Endothelial cell (in vitro differentiated cells): ENCODE data around the gene TYW1. TPM values are rescaled to one million over a fixed set of nuclear protein-coding genes. Genes with fewer than 3 reads are reported as not detected.
"Not testable (repeated sequence)": the region's sequence is repeated elsewhere in the genome, so short reads cannot be mapped to it uniquely, and the experiment has no call there.

ENCODE experiments used
- DNase-seq: peaks from one replicate; pipeline ENCODE4 v3.0.0; 2021; ENCODE audit warnings: low spot score
- H3K27ac Mint-ChIP-seq: one replicate; pipeline ENCODE4 v1.8.0; 2021; ENCODE audit warnings: mixed read lengths, inconsistent platforms; ENCODE audit not compliant: unreplicated experiment
- H3K27me3 Mint-ChIP-seq: one replicate; pipeline ENCODE4 v1.8.0; 2021; ENCODE audit warnings: mild to moderate bottlenecking, moderate library complexity, mixed read lengths, inconsistent platforms; ENCODE audit not compliant: unreplicated experiment
- H3K36me3 Mint-ChIP-seq: one replicate; pipeline ENCODE4 v1.8.0; 2021; ENCODE audit warnings: mild to moderate bottlenecking, low read depth, mixed read lengths, inconsistent platforms; ENCODE audit not compliant: unreplicated experiment
- H3K4me1 Mint-ChIP-seq: one replicate; pipeline ENCODE4 v1.8.0; 2021; ENCODE audit warnings: mild to moderate bottlenecking, mixed read lengths, inconsistent platforms; ENCODE audit not compliant: unreplicated experiment
- H3K4me3 Mint-ChIP-seq: one replicate; pipeline ENCODE4 v1.8.0; 2021; ENCODE audit warnings: mild to moderate bottlenecking, mixed read lengths, inconsistent platforms; ENCODE audit not compliant: unreplicated experiment
- H3K9me3 Mint-ChIP-seq: one replicate; pipeline ENCODE4 v1.8.0; 2021; ENCODE audit warnings: mixed read lengths, inconsistent platforms; ENCODE audit not compliant: unreplicated experiment
- total RNA-seq: library from RNA; stranded (reverse); fragmentation: NEBNext Ultra II Directional; extraction: Animal tissue kit (Norgen Biotek cat#: 25700); gene quantifications from one replicate; pipeline ENCODE4 v1.2.1, GENCODE V29; 2021; ENCODE audit not compliant: unreplicated experiment
- TF ChIP-seq, protein P1 (sequence below): fragments of 200-600 bp; sonication (generic); IDR thresholded peaks from one replicate; pipeline ENCODE4 v1.5.0; 2021; ENCODE audit warnings: antibody characterized with exemption; ENCODE audit not compliant: unreplicated experiment

Gene TYW1
- total RNA-seq, 1 donor from 2014 or later, result 12.8 TPM

DNA sequence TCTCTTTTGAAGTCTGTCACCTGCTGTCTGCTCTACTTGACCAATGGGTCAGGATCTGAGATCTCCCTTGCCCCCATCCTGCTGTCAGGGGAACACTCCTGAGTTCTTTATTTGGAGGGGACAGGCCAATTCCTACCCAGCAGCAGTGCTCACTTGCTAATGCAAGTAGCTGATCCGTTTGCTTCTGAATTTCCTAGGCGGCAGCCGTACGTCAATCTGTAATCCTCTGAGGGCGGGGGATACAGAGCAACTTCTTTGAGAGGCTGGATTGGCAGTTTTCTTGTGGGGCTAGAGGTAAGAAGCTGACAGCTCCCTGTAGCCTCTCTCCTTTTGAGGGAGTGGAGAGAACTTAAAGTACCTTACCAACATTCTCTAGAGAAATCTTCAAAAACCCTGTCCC, 36.6 kb downstream of the TYW1 start:
- H3K36me3 Mint-ChIP-seq, result peaks cover 23% of the 10 kb centered on the region
- H3K9me3 Mint-ChIP-seq, result no peaks in the 10 kb centered on the region
- no peaks in the 10 kb centered on the region for H3K27me3 Mint-ChIP-seq
- H3K4me3 Mint-ChIP-seq, result no peak overlapping the region
- no peaks in the 10 kb centered on the region for H3K4me1 Mint-ChIP-seq
- TF ChIP-seq, protein P1, sequence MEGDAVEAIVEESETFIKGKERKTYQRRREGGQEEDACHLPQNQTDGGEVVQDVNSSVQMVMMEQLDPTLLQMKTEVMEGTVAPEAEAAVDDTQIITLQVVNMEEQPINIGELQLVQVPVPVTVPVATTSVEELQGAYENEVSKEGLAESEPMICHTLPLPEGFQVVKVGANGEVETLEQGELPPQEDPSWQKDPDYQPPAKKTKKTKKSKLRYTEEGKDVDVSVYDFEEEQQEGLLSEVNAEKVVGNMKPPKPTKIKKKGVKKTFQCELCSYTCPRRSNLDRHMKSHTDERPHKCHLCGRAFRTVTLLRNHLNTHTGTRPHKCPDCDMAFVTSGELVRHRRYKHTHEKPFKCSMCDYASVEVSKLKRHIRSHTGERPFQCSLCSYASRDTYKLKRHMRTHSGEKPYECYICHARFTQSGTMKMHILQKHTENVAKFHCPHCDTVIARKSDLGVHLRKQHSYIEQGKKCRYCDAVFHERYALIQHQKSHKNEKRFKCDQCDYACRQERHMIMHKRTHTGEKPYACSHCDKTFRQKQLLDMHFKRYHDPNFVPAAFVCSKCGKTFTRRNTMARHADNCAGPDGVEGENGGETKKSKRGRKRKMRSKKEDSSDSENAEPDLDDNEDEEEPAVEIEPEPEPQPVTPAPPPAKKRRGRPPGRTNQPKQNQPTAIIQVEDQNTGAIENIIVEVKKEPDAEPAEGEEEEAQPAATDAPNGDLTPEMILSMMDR, result no peak
- DNase-seq, result no peak
- no peak overlapping the region for H3K27ac Mint-ChIP-seq

DNA sequence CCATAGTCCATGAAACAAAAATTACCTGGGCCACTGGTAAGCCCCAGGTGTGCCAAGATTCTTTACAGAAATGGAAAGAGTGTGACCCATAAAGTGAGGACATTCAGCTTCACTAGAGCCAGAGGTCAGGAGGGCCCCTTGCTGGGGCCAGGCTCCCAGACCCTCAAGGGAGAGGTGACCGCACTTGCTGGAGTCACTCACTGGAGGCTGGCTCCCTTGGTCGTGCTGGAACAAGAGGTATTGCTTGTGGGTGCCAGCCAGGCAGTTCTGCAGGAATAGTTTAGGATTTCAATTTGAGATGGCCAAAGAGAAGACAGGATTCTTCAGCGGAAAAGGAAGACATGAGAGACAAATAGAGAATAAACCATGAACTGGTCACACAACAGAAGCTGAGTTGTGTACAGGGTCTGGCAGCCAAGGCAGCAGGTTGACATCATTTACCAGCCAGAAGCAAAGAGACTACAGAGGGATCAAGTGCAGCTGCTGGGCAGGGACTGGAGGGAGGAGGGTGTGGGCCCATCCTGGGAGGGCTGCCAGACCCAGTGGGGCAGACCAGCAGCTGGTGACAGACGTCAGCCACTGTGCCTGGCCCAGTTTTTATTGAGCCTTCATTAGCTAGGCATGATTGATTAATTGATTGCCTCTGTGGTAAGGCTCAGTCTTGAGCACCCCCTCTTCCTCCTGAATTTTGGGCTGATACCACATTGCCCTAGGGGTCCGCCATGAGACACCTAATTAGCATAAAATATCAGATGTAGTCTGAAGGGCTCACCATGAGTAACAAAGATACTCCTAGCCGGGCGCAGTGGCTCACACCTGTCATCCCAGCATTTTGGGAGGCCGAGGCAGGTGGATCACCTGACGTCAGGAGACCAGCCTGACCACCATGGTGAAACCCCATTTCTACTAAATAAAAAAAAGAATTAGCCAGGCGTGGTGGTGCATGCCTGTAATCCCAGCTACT, 40.1 kb downstream of the TYW1 start:
- H3K4me3 Mint-ChIP-seq, H3K27ac Mint-ChIP-seq, DNase-seq, H3K4me1 Mint-ChIP-seq, H3K27me3 Mint-ChIP-seq, H3K36me3 Mint-ChIP-seq, H3K9me3 Mint-ChIP-seq: not testable (repeated sequence)

DNA sequence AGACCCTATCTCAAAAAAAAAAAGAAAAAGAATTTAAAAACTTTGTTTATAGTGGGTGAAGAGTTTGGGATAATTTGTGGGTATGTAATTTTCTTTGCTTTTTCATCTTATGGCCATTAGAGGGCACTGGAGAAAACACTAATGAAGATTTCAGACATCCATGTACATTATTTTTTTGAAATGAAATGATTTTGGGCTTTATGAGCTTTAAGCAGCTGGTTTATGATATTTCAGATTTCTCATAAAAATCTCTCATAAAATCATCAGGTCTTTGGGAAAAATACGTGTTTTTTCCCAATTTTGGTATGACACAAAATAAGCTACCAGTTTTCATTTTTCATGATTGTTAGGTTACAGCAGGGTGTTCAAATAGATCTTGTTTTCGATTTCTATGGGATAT, 44.2 kb downstream of the TYW1 start:
- H3K27ac Mint-ChIP-seq, result peak overlapping the region; percentile 73
- H3K4me1 Mint-ChIP-seq, DNase-seq, H3K9me3 Mint-ChIP-seq, H3K27me3 Mint-ChIP-seq, H3K36me3 Mint-ChIP-seq, H3K4me3 Mint-ChIP-seq: not testable (repeated sequence)
- TF ChIP-seq, protein P1, result peak; percentile 46

DNA sequence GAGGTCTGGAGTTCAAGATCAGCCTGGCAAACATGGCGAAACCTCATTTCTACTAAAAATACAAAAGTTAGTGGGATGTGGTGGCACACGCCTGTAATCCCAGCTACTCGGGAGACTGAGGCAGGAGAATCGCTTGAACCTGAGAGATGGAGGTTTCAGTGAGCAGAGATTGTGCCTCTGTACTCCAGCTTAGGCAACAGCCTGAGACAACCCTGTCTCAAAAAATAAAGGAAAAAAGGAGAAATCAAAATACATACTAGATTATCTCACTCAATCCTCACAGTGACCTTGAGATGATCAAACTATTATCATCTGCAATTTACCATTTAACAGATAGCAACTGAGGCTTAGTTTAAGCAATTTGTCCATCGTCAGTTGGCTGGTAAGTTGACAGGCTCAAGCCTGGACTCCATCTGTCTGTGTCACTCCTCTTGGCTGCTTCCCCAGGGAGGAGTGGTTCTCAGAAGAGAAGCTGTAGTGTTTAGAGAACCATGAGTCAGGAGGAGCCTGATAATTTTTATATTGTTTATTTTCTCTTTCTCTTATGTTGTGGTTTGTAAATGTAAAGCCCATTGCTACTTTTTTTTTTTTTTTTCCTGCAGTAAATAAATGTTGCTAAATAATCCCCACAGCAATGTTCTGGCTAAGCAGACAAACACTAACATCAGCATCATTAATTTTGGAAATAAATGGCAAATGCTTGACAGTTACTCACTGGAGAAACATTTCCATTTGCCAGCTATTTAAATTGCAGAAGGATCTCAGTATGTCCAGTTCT, 46.3 kb downstream of the TYW1 start:
- not testable (repeated sequence) for H3K27me3 Mint-ChIP-seq, H3K27ac Mint-ChIP-seq, H3K9me3 Mint-ChIP-seq, H3K4me3 Mint-ChIP-seq, H3K4me1 Mint-ChIP-seq, DNase-seq
- peaks cover 10% of the 10 kb centered on the region for H3K36me3 Mint-ChIP-seq

DNA sequence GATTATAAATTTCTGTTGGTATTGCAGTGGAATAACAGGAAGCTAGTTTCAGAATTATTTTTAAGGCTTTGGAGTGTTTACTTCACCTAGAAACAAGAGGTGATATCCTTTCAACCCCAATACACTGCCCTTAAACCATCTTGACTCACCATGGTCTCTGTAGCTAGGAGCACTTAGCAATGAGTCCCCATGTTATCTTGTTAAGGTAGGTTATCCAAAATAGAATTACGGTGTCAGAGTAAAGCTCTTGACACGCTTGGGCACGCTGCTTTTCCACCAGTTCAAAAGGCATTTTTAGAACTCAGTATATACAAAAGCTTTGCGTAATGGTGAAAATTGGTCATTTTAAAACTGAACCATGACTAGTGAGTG, 46.9 kb downstream of the TYW1 start:
- not testable (repeated sequence) for H3K9me3 Mint-ChIP-seq, H3K4me3 Mint-ChIP-seq

DNA sequence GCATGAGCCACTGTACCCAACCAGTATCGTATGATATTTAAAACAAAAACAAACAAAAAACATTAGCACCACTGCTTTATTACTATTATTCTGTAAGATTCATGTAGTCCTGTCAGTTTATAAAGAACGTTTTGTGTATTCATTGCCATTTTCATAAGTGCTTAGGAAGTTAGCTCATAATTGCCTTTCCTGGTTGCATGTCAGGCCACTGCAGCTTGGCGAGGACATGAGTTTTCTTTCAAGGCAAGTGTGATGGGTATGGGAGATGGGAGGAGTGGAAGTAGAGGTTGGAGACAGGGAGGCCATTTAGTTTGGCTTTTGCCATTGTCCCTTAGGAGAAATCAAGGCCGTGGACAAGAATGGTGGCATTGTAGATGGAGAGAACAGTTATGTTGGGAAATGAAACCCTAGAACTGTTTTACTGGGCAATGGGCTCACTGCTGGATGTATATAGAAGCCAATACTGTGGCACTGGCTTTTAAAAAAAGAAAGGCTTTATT, 48.9 kb downstream of the TYW1 start:
- Mint-ChIP-seq H3K9me3 (no peaks in the 10 kb centered on the region), H3K4me3 (no peak overlapping the region), H3K36me3 (peaks cover 10% of the 10 kb centered on the region), H3K27ac (no peak overlapping the region), H3K4me1 (no peaks in the 10 kb centered on the region), H3K27me3 (no peaks in the 10 kb centered on the region)
- TF ChIP-seq, protein P1, result no peak
- DNase-seq, result no peak

More for the DNA sequence above, 46.9 kb downstream of the TYW1 start:
- not testable (repeated sequence) for H3K27ac Mint-ChIP-seq, H3K27me3 Mint-ChIP-seq, DNase-seq, H3K4me1 Mint-ChIP-seq
- H3K36me3 Mint-ChIP-seq, result peaks cover 10% of the 10 kb centered on the region

DNA sequence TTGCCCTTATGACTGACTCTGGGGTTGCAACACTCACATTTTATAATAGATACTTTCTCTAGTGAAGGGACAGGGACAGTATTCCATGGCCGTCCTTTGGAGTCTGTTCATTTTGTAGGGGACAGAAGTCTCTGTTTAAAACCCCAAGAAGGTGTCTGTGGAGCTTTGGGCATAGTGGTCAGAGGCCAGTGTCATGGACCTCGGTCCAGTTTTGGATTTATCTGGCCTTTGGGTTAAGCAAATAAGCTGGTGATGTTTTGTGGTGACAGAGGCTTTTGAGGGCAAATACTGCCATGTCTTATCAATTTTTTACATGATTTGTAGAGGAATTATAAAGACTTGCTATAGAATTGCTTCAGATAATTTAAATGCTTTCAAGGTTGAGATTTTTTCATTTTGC, 50.2 kb downstream of the TYW1 start:
- not testable (repeated sequence) for H3K27me3 Mint-ChIP-seq, H3K4me1 Mint-ChIP-seq, DNase-seq, H3K27ac Mint-ChIP-seq, H3K9me3 Mint-ChIP-seq, H3K4me3 Mint-ChIP-seq
- peaks cover 14% of the 10 kb centered on the region for H3K36me3 Mint-ChIP-seq

DNA sequence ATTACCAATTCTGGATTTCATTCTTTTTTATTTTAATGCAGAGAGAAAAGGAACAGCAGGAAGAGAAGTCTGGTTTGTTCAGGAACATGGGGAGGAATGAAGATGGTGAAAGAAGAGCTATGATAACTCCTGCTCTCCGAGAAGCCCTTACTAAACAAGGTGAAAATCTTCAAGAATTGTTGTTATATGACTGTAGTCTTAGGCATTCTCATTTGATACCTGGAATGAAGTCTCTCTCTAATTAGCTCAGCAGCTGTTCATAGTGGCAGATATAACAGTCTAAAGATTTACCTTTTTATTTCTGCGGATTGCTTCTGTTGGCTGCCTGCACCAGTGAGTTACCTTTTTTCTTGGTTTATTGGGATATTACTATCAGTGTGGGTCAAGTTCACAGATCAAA, 53.3 kb downstream of the TYW1 start:
- DNase-seq, H3K4me3 Mint-ChIP-seq, H3K4me1 Mint-ChIP-seq, H3K9me3 Mint-ChIP-seq, H3K27ac Mint-ChIP-seq, H3K27me3 Mint-ChIP-seq: not testable (repeated sequence)
- peaks cover 20% of the 10 kb centered on the region for H3K36me3 Mint-ChIP-seq

DNA sequence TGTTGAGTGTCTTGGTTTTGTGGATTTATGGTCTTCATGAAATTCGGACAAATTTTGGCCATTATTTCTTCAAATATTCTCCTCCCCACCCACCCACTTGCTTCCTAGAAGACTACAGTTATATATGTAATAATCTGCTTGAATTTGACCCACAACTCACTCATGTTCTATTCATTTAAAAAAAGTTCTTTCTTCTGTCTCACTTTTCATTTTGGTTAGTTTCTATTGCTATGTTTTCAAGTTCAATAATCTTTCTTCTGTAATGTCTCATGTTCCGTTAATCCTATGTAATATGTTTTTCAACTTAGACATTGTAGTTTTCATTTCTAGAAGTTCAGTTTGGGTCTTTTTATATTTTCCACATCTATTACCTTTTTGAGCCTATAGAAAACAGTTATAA, 55.5 kb downstream of the TYW1 start:
- H3K27me3 Mint-ChIP-seq, H3K4me1 Mint-ChIP-seq, DNase-seq, H3K9me3 Mint-ChIP-seq, H3K27ac Mint-ChIP-seq, H3K36me3 Mint-ChIP-seq: not testable (repeated sequence)
- peak overlapping the region; percentile 6 for H3K4me3 Mint-ChIP-seq
